IMR-90 (cell line): ENCODE measurements around the gene PDE11A. TPM values are rescaled to one million over a fixed set of nuclear protein-coding genes. Genes with fewer than 3 reads are reported as not detected.

Source experiments
- ATAC-seq: fragments of 200-7000 bp; cut with Tn5 transposase; 2 replicates; pipeline ENCODE4 v1.9.1; 2020; ENCODE audit warnings: low read depth, mild to moderate bottlenecking, moderate library complexity
- BruUV-seq: library from RNA; stranded (reverse); fragments of 400-500 nt; replicated peaks from 2 replicates; lab custom pipeline; 2021; lab: Mats Ljungman, UMichigan
- CTCF ChIA-PET: fragments of 300-600 bp; formaldehyde crosslinking; extraction: SDS; loops from one replicate; lab custom pipeline; 2021; ENCODE audit warnings: antibody characterized with exemption; lab: Yijun Ruan, JAX
- POLR2A ChIA-PET: fragments of 300-600 bp; sonication (Branson Sonifier 250); formaldehyde crosslinking; loops from one replicate; lab custom pipeline; 2022; ENCODE audit warnings: antibody characterized with exemption; ENCODE audit not compliant: unreplicated experiment; lab: Charles Lee
- DNase-seq: peaks from one replicate; pipeline ENCODE4 v3.0.0; 2013
- H2AFZ ChIP-seq: replicated peaks from 2 replicates; pipeline ENCODE3; 2013; ENCODE audit warnings: low read length, mild to moderate bottlenecking; ENCODE audit not compliant: poor library complexity
- H2AK5ac ChIP-seq: 2 replicates; pipeline ENCODE4 v1.6.1; 2013; ENCODE audit warnings: low read depth, low read length, inconsistent platforms
- H2AK9ac ChIP-seq: replicated peaks from 2 replicates; pipeline ENCODE3; 2013; ENCODE audit warnings: mild to moderate bottlenecking, low read depth, low read length, moderate library complexity; ENCODE audit not compliant: poor library complexity
- H2BK120ac ChIP-seq: 2 replicates; pipeline ENCODE4 v1.6.1; 2013; ENCODE audit warnings: low read depth, low read length, inconsistent platforms
- H2BK15ac ChIP-seq: 3 replicates; pipeline ENCODE4 v1.6.1; 2013; ENCODE audit warnings: low read depth, low read length, inconsistent platforms
- H2BK20ac ChIP-seq: 2 replicates; pipeline ENCODE4 v1.6.1; 2013; ENCODE audit warnings: low read depth, mild to moderate bottlenecking, inconsistent platforms, low read length, moderate library complexity
- H2BK5ac ChIP-seq: 2 replicates; pipeline ENCODE4 v1.6.1; 2013; ENCODE audit warnings: mild to moderate bottlenecking, low read depth, low read length, inconsistent platforms; ENCODE audit not compliant: poor library complexity, severe bottlenecking
- H3K14ac ChIP-seq: replicated peaks from 2 replicates; pipeline ENCODE4 v1.6.1; 2013; ENCODE audit warnings: low read depth, low read length, inconsistent platforms
- H3K18ac ChIP-seq: 2 replicates; pipeline ENCODE4 v1.6.1; 2013; ENCODE audit warnings: low read depth, low read length, control low read depth
- H3K23ac ChIP-seq: 2 replicates; pipeline ENCODE4 v1.6.1; 2013; ENCODE audit warnings: low read depth, low read length, inconsistent platforms
- H3K27ac ChIP-seq: 2 replicates; pipeline ENCODE4 v1.5.1; 2013; ENCODE audit warnings: mild to moderate bottlenecking, control low read depth, low read length; ENCODE audit not compliant: insufficient read depth
- H3K27me3 ChIP-seq: 2 replicates; pipeline ENCODE4 v1.6.1; 2013; ENCODE audit warnings: low read length; ENCODE audit not compliant: control insufficient read depth, insufficient read depth
- H3K36me3 ChIP-seq: 2 replicates; pipeline ENCODE4 v1.6.1; 2013; ENCODE audit warnings: low read length, mixed read lengths; ENCODE audit not compliant: control insufficient read depth, insufficient read depth
- H3K4ac ChIP-seq: 2 replicates; pipeline ENCODE4 v1.6.1; 2013; ENCODE audit warnings: low read depth, low read length, inconsistent platforms
- H3K4me1 ChIP-seq: 2 replicates; pipeline ENCODE4 v1.6.1; 2013; ENCODE audit warnings: low read length, mixed read lengths; ENCODE audit not compliant: control insufficient read depth, insufficient read depth
- H3K4me2 ChIP-seq: 2 replicates; pipeline ENCODE4 v1.6.1; 2013; ENCODE audit warnings: low read depth, mild to moderate bottlenecking, control low read depth, low read length, moderate library complexity
- H3K4me3 ChIP-seq: 2 replicates; pipeline ENCODE4 v1.5.1; 2013; ENCODE audit warnings: low read depth, mild to moderate bottlenecking, control low read depth, low read length, moderate library complexity; ENCODE audit not compliant: insufficient read depth
- H3K56ac ChIP-seq: 2 replicates; pipeline ENCODE4 v1.6.1; 2013; ENCODE audit warnings: low read length, inconsistent platforms; ENCODE audit not compliant: insufficient read depth; ENCODE audit errors: extremely low read depth
- H3K79me1 ChIP-seq, 2 experiments: 2 replicates each; pipeline ENCODE4 v1.6.1; 2013; ENCODE audit warnings: low read length in 2 of 2, inconsistent platforms in 1 of 2, low read depth in 1 of 2
- H3K9ac ChIP-seq: 2 replicates; pipeline ENCODE4 v1.6.1; 2013; ENCODE audit warnings: low read depth, low read length, control low read depth
- H3K9me1 ChIP-seq: 2 replicates; pipeline ENCODE4 v1.6.1; 2013; ENCODE audit warnings: low read length, inconsistent platforms; ENCODE audit not compliant: insufficient read depth
- H3K9me3 ChIP-seq: 2 replicates; pipeline ENCODE4 v1.6.1; 2013; ENCODE audit warnings: low read length; ENCODE audit not compliant: control insufficient read depth, insufficient read depth
- H4K20me1 ChIP-seq: 2 replicates; pipeline ENCODE4 v1.6.1; 2013; ENCODE audit warnings: low read length, inconsistent platforms; ENCODE audit not compliant: insufficient read depth
- H4K5ac ChIP-seq: 2 replicates; pipeline ENCODE4 v1.6.1; 2013; ENCODE audit warnings: mild to moderate bottlenecking, low read depth, low read length, control low read depth
- H4K8ac ChIP-seq, 2 experiments: 2 replicates each; pipeline ENCODE4 v1.6.1; 2013; ENCODE audit warnings: low read depth in 2 of 2, low read length in 2 of 2, control low read depth in 1 of 2, inconsistent platforms in 1 of 2
- H4K91ac ChIP-seq: 2 replicates; pipeline ENCODE4 v1.6.1; 2013; ENCODE audit warnings: low read depth, low read length, inconsistent platforms; ENCODE audit not compliant: insufficient read depth
- CHD1 ChIP-seq: IDR thresholded peaks from 2 replicates; pipeline ENCODE4 v1.6.1; 2012; ENCODE audit warnings: low read depth, low read length, improper control_type of control experiment
- FOS ChIP-seq: fragments of 150-350 bp; IDR thresholded peaks from 2 replicates; pipeline ENCODE4 v1.6.1; 2016; ENCODE audit warnings: low read depth, low read length
- SMC3 ChIP-seq: fragments of 150-350 bp; IDR thresholded peaks from 2 replicates; pipeline ENCODE4 v1.6.1; 2016; ENCODE audit warnings: low read depth, mild to moderate bottlenecking, antibody characterized with exemption, low read length, moderate library complexity
- USF2 ChIP-seq: fragments of 150-350 bp; IDR thresholded peaks from 2 replicates; pipeline ENCODE4 v1.6.1; 2017; ENCODE audit warnings: mild to moderate bottlenecking, antibody characterized with exemption, low read length, low read depth
- WGBS, 2 experiments: methylation state at CpG; one replicate each; pipeline versions ENCODE4 v1.1.5 to v1.1.7; 2013; ENCODE audit warnings: missing lambda C conversion rate in 2 of 2; ENCODE audit not compliant: insufficient read length in 1 of 2; ENCODE audit errors: extremely low coverage in 2 of 2; 5-methylcytosine and 5-hydroxymethylcytosine counted together
- dilution Hi-C: fragments of 300-500 bp; cut with HindIII; formaldehyde crosslinking; loops from one replicate; pipeline ENCODE4 v1.14.3; 2018; ENCODE audit warnings: low sequenced_read_pairs; ENCODE audit not compliant: unreplicated experiment
- in situ Hi-C: fragments of 300-500 bp; cut with MboI; formaldehyde crosslinking; loops from 3 replicates; pipeline ENCODE4 v1.14.3; 2019; ENCODE audit warnings: low sequenced_read_pairs, inconsistent platforms, mixed read lengths
- intact Hi-C: fragments of 100-400 bp; cut with micrococcal nuclease; formaldehyde crosslinking; loops from 2 replicates; pipeline ENCODE4 v1.10.0; 2022
- polyA plus RNA-seq, 3 experiments: library from polyadenylated mRNA; depleted of rRNA; stranded (reverse); fragments of >200 nt; gene quantifications; 2 replicates each; pipeline ENCODE4 v1.2.3, GENCODE V29; 2012; ENCODE audit warnings: low replicate concordance in 1 of 3
- total RNA-seq: library from RNA; depleted of rRNA; stranded (reverse); fragments of >200 nt; gene quantifications from 2 replicates; pipeline ENCODE4 v1.2.3, GENCODE V29; 2012

PDE11A gene
- total and polyA plus RNA-seq, 2 of the 4 experiments (the other 2 are of a cell fraction) = 0.21 to 0.72 TPM

- no peaks in the 10 kb centered on the region for H3K9me3 ChIP-seq
- H3K18ac ChIP-seq = no peak overlapping the region
- no peak overlapping the region for H3K23ac ChIP-seq
- H4K20me1 ChIP-seq = no peaks in the 10 kb centered on the region
- H4K5ac ChIP-seq = no peak overlapping the region
- no peak overlapping the region for H4K8ac ChIP-seq
- ChIA-PET CTCF (no interaction called here), POLR2A (no interaction called here)
- TF ChIP-seq FOS = no peak
- TF ChIP-seq USF2 = no peak
- TF ChIP-seq SMC3 = no peak
- TF ChIP-seq CHD1 = no peak
- no peak overlapping the region for H3K4me3 ChIP-seq
- no peak overlapping the region for H4K91ac ChIP-seq
- H2AK5ac ChIP-seq = no peak overlapping the region
- no peak overlapping the region for H2BK20ac ChIP-seq
- H3K4me1 ChIP-seq = no peaks in the 10 kb centered on the region
- DNase-seq (no peak), ATAC-seq (no peak)
- BruUV-seq = no TSS peak
- intact Hi-C loops = no loop called here
- no peaks in the 10 kb centered on the region for H3K79me1 ChIP-seq
- in situ Hi-C loops = loop anchor here (10.0 kb wide), 1 partner anchor 393 kb away; no protein-coding TSS in a partner anchor
- dilution Hi-C loops = no loop called here
- H3K36me3 ChIP-seq = no peaks in the 10 kb centered on the region
- no peak overlapping the region for H3K4ac ChIP-seq
- H3K56ac ChIP-seq = no peak overlapping the region
- H2BK15ac ChIP-seq = no peak overlapping the region
- no peak overlapping the region for H2BK120ac ChIP-seq
- no peak overlapping the region for H2BK5ac ChIP-seq
- H3K27me3 ChIP-seq = peaks cover 6% of the 10 kb centered on the region; the same call in 1 of the 2 replicates
- 19% methylated on average over 3 of the region's 13 CpGs; no CpG with 5 or more reads in 1 of the 2 experiments for WGBS, 2 experiments
- no peak overlapping the region for H3K27ac ChIP-seq
- H2AK9ac ChIP-seq = no peak overlapping the region
- H3K9ac ChIP-seq = no peak overlapping the region
- no peak overlapping the region for H3K4me2 ChIP-seq
- H3K9me1 ChIP-seq = no peaks in the 10 kb centered on the region
- H2AFZ ChIP-seq = peak overlapping the region; percentile 43
- H3K14ac ChIP-seq = no peak overlapping the region
Observed at GRCh38 chr2:177727577-177728398, 344.8 kb downstream of the PDE11A start.
